PC-9 (cell line): ENCODE results near the gene TCN1. TPM values are rescaled to one million over a fixed set of nuclear protein-coding genes. Genes with fewer than 3 reads are reported as not detected.

Source experiments
- BruUV-seq: library from RNA; stranded (reverse); fragments of 400-500 nt; replicated peaks from 2 replicates; lab custom pipeline; 2021; lab: Mats Ljungman, UMichigan
- CTCF ChIA-PET: fragments of 300-600 bp; sonication (Branson Sonifier 250); formaldehyde crosslinking; loops from one replicate; lab custom pipeline; 2022; ENCODE audit warnings: antibody characterized with exemption; lab: Charles Lee
- POLR2A ChIA-PET: fragments of 300-600 bp; sonication (Branson Sonifier 250); formaldehyde crosslinking; loops from one replicate; lab custom pipeline; 2022; ENCODE audit warnings: antibody characterized with exemption; ENCODE audit not compliant: unreplicated experiment; lab: Charles Lee
- DNase-seq, 2 experiments: peaks; one replicate each; pipeline versions ENCODE4 v3.0.0 to v3.0.0-alpha.2; 2015 to 2022; ENCODE audit warnings: mixed read lengths in 1 of 2
- H2AFZ ChIP-seq: fragments of 200-600 bp; sonication (generic); 2 replicates; pipeline ENCODE4 v1.8.1; 2017; ENCODE audit warnings: antibody characterized with exemption
- H3F3A ChIP-seq: fragments of 200-600 bp; sonication (generic); 2 replicates; pipeline ENCODE4 v1.8.1; 2017; ENCODE audit warnings: antibody characterized with exemption, mild to moderate bottlenecking, low read depth; ENCODE audit not compliant: insufficient read depth
- H3K27ac ChIP-seq: fragments of 200-600 bp; sonication (generic); 2 replicates; pipeline ENCODE4 v1.6.1; 2016; ENCODE audit warnings: mixed run types
- H3K27me3 ChIP-seq: fragments of 200-600 bp; sonication (generic); 2 replicates; pipeline ENCODE4 v1.6.1; 2016; ENCODE audit warnings: low read depth, mixed run types; ENCODE audit not compliant: insufficient read depth
- H3K36me3 ChIP-seq: fragments of 200-600 bp; sonication (generic); 2 replicates; pipeline ENCODE4 v1.6.1; 2016; ENCODE audit warnings: low read depth, mixed run types
- H3K4me1 ChIP-seq: fragments of 200-600 bp; sonication (generic); replicated peaks from 2 replicates; pipeline ENCODE4 v1.6.1; 2016; ENCODE audit warnings: mixed run types; ENCODE audit not compliant: insufficient read depth
- H3K4me2 ChIP-seq: fragments of 200-600 bp; sonication (generic); 2 replicates; pipeline ENCODE4 v1.6.1; 2017; ENCODE audit warnings: mixed run types
- H3K4me3 ChIP-seq: fragments of 200-600 bp; sonication (generic); 2 replicates; pipeline ENCODE4 v1.6.1; 2016; ENCODE audit warnings: mixed run types
- H3K79me2 ChIP-seq: fragments of 200-600 bp; sonication (generic); 2 replicates; pipeline ENCODE4 v1.6.1; 2017; ENCODE audit warnings: low read depth, mixed run types
- H3K9me2 ChIP-seq: fragments of 200-600 bp; sonication (generic); 2 replicates; pipeline ENCODE4 v1.8.1; 2017; ENCODE audit warnings: mild to moderate bottlenecking; ENCODE audit not compliant: insufficient read depth
- H3K9me3 ChIP-seq: fragments of 200-600 bp; sonication (generic); 2 replicates; pipeline ENCODE4 v1.8.1; 2016; ENCODE audit warnings: low read depth; ENCODE audit not compliant: insufficient read depth
- H4K20me1 ChIP-seq: fragments of 200-600 bp; sonication (generic); 2 replicates; pipeline ENCODE4 v1.8.1; 2017; ENCODE audit not compliant: insufficient read depth
- CTCF ChIP-seq: fragments of 200-600 bp; sonication (generic); conservative IDR thresholded peaks from 2 replicates; pipeline ENCODE4 v1.6.1; 2017; ENCODE audit warnings: mixed run types, antibody characterized with exemption, mild to moderate bottlenecking, moderate library complexity
- EZH2 ChIP-seq: fragments of 200-600 bp; sonication (generic); IDR thresholded peaks from 2 replicates; pipeline ENCODE4 v1.8.0; 2017; ENCODE audit warnings: antibody characterized with exemption, low read depth
- intact Hi-C: fragments of 100-400 bp; cut with micrococcal nuclease; formaldehyde crosslinking; loops from one replicate; pipeline ENCODE4 v1.10.0; 2022; ENCODE audit not compliant: unreplicated experiment
- total RNA-seq: library from RNA; stranded (reverse); gene quantifications from 2 replicates; pipeline ENCODE4 v1.2.3, GENCODE V29; 2021

The TCN1 gene
- total RNA-seq, 1 experiment from 2014 or later = 1.4 TPM

GRCh38 chr11:59810911-59811259 lies 55.4 kb downstream of the TCN1 start:
- H3K9me3 ChIP-seq = no peaks in the 10 kb centered on the region
- ChIA-PET POLR2A (interaction anchor here (0.7 kb wide), 1 partner anchor 108 kb away, joined by 15 read pairs; no protein-coding TSS in a partner anchor), CTCF (interaction anchor here (0.8 to 1.0 kb wide), 2 partner anchors 55 to 108 kb away, joined by 4 to 9 read pairs; no protein-coding TSS in a partner anchor)
- no peaks in the 10 kb centered on the region for H4K20me1 ChIP-seq
- 0 out of 2 replicates have a peak, but pooled peaks cover 15% of the 10 kb centered on the region for H3K36me3 ChIP-seq
- H3K79me2 ChIP-seq = peaks cover 18% of the 10 kb centered on the region
- peaks cover 14% of the 10 kb centered on the region; the same call in 1 of the 2 replicates for H3K4me1 ChIP-seq
- peaks cover 28% of the 10 kb centered on the region; the same call in 1 of the 2 replicates for H3F3A ChIP-seq
- peak overlapping the region; percentile 73 for H3K4me3 ChIP-seq
- no peaks in the 10 kb centered on the region for H3K27me3 ChIP-seq
- TF ChIP-seq EZH2 (no peak), CTCF (no peak)
- no peak for DNase-seq
- H2AFZ ChIP-seq = peak overlapping the region; percentile 94
- H3K27ac ChIP-seq = peak overlapping the region; percentile 58
- intact Hi-C loops = loop anchor here (2.0 to 5.0 kb wide), 3 partner anchors 46 to 260 kb away; partner anchors contain the start of gene STX3
- no peaks in the 10 kb centered on the region for H3K9me2 ChIP-seq
- peak overlapping the region; percentile 94 for H3K4me2 ChIP-seq
- BruUV-seq = no TSS peak

GRCh38 chr11:59810189-59810910 lies 55.9 kb downstream of the TCN1 start, which contains the start of gene MRPL16:
TSS of gene MRPL16 (minus strand) at chr11:59810778. CDS start at chr11:59810658, 120 bp downstream.
- peaks cover 28% of the 10 kb centered on the region; the same call in 1 of the 2 replicates for H3F3A ChIP-seq
- peak within 1 kb of the TSS; percentile 94 for H3K4me2 ChIP-seq
- intact Hi-C loops = loop anchor here (2.0 to 5.0 kb wide), 3 partner anchors 47 to 260 kb away; partner anchors contain the start of gene STX3
- no peaks in the 10 kb centered on the region for H4K20me1 ChIP-seq
- peak; percentile 89 to 92 for DNase-seq
- POLR2A ChIA-PET = interaction anchor here (0.6 to 0.7 kb wide), 2 partner anchors 109 to 141 kb away, joined by 4 to 15 read pairs; partner anchors contain the start of gene PATL1
- no peak for TF ChIP-seq EZH2
- TF ChIP-seq CTCF = peak; percentile 57; the same call in 1 of the 2 replicates
- no peaks in the 10 kb centered on the region for H3K9me3 ChIP-seq
- peak within 1 kb of the TSS; percentile 73 for H3K4me3 ChIP-seq
- no TSS peak for BruUV-seq
- H3K36me3 ChIP-seq = 0 out of 2 replicates have a peak, but pooled peaks cover 15% of the 10 kb centered on the region
- peak within 1 kb of the TSS; percentile 94 for H2AFZ ChIP-seq
- peaks cover 14% of the 10 kb centered on the region; the same call in 1 of the 2 replicates for H3K4me1 ChIP-seq
- no peaks in the 10 kb centered on the region for H3K27me3 ChIP-seq
- peak within 1 kb of the TSS; percentile 58 for H3K27ac ChIP-seq
- H3K9me2 ChIP-seq = no peaks in the 10 kb centered on the region
- CTCF ChIA-PET = interaction anchor here (0.8 to 1.0 kb wide), 2 partner anchors 54 to 109 kb away, joined by 4 to 9 read pairs; no protein-coding TSS in a partner anchor
- H3K79me2 ChIP-seq = peaks cover 18% of the 10 kb centered on the region

GRCh38 chr11:59807047-59807610 lies 59.2 kb downstream of the TCN1 start:
- no TSS peak for BruUV-seq
- Histone ChIP-seq H3K27me3 (no peaks in the 10 kb centered on the region), H3K27ac (no peak overlapping the region), H3K9me3 (no peaks in the 10 kb centered on the region), H3K9me2 (no peaks in the 10 kb centered on the region), H3F3A (peaks cover 39% of the 10 kb centered on the region), H3K4me2 (no peak overlapping the region), H3K4me1 (peaks cover 16% of the 10 kb centered on the region), H3K79me2 (peaks cover 18% of the 10 kb centered on the region), H3K4me3 (no peak overlapping the region), H3K36me3 (0 out of 2 replicates have a peak, but pooled peaks cover 15% of the 10 kb centered on the region), H2AFZ (no peak overlapping the region), H4K20me1 (no peaks in the 10 kb centered on the region)
- ChIA-PET CTCF (no interaction called here), POLR2A (no interaction called here)
- no peak for DNase-seq
- intact Hi-C loops = no loop called here
- no peak for TF ChIP-seq CTCF
- no peak for TF ChIP-seq EZH2
